GM19240 (cell line): ENCODE measurements around the gene RASD2.

Source experiments
- DNase-seq: peaks from one replicate; pipeline ENCODE4 v3.0.0; 2011; ENCODE audit warnings: low spot score; ENCODE audit not compliant: insufficient read length

Gene RASD2

DNA sequence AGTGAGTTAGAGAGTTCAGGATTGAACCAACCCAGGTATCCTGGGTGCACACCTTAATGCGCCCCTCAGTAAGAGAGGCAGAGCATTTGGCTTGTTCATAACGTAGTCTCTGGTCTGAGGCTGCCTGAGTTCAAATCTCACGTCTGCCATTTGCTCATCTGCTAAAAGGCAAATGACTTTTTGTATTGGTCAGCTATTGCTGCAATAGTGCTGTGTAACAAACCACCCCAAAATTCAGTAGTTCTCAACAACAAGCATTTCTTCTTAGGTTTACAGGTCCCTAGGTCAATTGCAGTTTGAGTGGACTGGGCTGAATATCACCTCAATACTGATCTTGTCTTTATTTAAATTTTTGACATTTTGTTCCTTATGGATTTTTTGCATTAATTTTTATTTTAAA lies 18.1 kb downstream of the RASD2 start:
- no peak for DNase-seq

DNA sequence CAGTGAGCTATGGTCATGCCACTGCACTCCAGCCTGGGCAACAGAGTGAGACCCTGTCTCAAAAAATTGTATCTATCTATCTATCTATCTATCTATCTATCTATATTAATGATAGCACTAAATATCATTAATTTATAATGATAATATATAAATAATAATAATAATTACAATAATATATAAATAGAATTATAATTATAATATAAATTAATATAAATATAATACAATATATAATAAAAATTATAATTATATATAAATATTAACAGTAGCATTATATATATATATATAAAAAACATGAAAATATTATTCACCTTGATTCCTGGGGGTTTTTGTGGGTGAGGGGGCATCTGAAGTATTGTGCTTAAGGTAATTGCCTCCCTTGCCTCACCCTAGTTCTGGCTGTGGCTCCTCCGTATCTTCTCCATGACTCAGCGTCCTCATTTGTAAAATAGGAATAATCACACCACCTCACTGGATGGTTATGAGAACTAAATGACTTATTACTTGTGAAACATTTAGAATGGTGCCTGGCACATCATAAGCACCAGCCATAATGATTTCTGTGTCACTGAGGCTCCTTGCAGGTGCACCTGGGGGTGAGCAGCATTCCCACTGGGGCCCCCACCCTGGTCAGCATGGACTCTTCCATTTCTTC lies 18.8 kb downstream of the RASD2 start:
- DNase-seq: no peak

DNA sequence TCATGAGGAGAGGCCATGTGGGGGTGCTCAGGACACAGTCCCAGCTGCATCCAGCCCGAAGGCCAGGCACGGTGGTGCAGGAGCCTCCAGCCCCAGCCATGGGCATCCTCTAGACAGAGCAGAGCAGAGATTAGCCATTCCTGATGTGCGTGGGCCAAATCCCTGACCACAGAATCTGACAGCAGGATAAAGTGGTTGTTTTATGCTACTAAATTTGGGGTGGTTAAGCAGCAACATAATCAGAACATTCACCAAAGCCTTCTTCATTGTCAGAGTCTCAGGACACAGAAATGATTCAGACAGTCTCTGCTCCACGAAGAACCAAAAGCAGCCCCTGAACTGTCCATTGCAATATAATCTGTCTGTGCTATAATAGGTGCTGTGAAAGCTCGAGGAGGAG lies 19.7 kb downstream of the RASD2 start:
- DNase-seq: no peak

DNA sequence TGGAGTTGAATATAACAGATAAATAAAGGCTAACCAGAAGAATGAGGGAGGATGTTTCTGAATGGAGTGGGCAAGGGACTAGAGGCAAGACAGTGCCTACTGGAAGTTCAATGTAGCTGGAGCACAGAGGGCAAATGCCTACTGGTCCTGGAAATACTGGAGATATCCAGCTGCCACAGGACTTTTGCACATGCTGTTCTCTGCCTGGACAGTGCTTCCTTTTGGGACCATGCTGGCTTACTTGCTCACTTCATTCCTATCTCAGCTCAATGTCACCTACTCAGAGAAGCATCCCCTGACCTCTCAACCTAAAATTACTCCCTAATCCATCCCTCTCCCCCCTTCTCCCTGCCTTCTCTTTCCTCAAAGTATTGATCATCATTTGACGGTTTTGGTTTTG lies 20.2 kb downstream of the RASD2 start:
- DNase-seq: no peak

DNA sequence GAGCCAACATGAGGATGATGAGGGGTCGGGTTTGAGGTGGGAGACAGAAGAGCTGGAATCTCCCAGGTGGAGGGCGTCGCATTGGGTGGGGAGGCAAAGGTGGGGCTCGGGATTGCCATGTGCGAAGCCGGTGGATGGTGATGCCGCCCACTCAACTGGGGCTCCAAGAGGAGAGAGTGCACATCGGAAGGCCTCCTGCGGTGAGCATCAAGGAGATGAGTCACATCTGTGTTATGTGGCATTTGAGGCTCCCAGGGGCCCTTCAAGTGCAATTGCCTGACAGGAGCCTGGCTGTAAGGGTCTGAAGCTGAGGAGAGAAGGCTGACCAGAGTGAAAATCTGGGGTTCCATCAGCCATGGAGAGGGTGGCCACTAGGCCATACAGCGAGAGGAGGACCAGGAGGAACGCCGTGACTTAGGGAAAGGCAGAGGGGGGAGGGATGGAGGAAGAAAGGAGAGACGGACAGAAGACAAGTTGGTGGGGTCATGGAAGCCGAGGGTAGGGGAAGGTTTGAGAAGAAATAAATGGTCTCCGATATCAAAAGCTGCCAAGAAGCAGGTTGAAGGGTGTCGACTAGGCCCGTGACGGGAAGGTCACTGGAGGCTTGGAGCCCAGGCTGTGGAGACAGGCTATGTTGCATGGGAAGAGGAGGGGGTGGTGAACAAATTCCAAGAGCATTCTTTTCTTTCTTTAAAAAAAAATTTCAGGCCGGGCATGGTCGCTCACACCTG lies 21.3 kb downstream of the RASD2 start:
- DNase-seq: no peak

DNA sequence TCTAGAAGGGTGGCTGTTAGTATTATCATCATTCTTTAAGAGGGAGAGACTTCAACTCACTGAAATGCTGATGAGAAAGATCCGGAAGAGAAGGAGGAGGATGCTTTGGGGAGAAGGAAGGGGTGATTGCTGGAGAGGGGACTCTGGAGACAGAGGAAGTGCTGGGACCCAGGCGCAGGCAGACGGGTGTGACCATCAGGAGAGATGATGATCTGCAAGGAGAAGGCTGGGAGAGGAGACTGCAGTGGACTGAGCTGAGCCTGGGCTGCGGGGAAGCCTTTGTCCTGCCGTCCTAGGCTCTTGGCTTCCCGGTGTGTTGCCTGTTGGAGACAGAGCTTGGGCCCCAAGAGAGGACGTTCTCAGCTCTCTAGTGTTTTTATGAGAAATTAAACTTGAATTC lies 22.6 kb downstream of the RASD2 start:
- no peak for DNase-seq

DNA sequence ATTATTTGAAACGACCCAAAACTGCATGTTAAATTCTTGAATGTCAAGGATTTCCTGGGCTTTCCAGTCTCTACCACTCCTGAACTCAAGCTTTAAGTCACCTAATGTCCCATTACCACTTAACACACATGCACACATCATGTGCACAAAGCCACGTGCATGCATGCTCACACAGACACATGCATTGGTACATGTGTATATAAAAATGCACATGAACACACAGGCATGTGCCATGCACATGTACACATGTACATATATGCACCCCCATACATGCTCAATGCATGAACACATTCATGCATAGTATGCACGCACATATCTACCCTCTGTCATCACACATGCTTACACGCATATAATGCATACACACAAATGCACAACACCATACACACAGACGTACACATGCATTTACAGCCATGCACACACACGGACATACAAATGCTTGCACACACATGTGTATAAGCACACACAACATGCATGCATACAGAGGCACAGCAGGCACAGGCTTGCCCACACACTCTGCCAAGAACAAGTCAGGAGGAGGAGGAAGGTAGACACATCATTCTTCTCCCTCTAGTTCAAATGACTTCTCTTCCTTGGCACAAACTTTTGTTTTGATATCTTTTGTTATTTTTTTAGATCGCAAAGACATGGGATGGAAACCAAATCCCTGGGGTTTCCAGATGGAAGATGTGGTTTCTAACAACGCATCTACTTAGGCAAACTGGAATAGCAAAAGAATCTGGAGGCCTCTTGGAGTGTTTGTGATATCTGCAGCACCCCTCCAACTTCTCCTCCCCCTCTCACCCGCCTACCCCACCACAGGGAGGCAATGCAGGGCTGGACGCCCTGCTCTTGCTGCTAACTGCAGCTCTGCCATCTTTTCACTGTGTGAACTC lies 24.6 kb downstream of the RASD2 start:
- DNase-seq: no peak

DNA sequence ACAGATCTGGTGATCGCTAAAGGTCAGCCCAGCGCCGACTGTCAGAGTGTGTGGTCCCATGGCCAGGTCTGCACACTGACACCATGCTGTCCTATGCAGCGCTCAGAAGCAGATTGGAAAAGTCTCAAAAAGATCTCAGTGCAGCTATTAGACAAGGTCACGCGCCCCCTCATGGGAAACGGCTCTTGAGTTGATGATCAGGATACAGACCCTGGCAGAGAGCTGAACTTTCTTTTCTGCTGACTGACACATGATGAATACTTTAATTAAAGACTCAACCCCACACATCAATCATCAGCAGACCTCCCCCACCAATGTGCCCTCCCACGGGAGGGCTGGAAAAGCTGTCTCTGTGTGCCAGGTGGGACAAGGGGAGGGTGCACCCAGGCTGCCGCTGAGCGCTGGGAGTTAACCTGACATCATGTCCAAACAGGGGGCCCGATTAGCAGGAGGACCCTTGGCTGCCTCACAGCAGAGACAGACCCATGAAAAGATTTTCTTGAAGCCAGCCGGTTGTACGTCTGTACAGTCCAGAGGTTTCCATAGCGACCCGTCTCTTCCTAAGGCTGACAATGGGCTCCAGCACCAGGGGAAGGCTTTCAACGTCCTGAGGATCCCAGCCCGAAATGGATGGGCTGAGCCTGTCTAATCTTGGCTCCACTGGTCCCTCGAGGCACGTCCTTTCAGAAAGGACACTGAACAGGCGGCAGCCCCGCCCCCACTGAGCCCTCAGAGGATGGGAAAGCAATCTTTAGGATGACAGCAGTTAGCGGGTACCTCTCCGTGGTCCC lies 26.9 kb downstream of the RASD2 start:
- no peak for DNase-seq

DNA sequence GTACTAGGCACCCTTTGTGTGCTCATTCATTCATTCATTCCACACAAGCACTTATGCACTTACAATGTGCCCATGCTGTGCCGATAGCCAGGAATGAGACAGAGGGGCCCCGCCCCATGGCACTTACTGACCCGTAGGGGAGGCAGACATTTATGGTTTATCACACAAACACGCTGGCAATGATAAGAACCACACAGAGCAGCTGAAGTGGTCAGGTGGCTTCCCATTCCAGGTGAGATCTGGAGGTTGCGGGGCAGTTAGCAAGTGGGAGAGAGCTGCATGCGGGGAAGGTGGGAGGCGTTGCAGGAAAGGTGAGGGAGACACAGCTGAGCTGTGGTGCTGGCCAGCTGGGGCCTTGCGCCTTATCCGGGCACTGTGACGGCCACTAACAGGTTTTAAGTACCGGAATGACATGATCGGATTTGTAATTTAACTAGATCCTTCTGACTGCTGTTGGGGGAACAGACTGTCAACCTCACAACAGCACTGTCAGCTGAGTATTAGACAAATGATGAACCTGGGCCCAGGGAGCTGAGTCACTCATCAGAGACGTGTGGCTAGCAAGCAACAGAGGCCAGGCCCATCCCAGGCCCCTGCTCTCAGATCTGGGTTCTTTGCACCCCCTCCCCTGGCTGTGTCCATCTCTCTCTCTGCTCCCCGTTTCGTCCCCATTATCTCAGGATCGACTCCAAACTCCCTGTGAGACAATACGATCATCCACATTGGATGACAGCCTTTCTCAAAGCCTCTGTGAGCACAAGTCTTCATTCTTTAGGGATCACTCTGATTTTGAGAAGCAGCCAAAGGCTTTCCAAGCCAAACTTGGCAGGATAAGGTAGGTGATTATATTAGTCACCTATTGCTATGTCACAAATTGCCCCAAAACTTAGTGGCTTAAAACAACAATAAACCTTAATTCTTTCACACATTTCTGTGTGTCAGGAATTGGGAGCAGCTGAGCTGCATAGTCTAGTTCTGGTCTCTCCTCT lies 28.4 kb downstream of the RASD2 start:
- no peak for DNase-seq

DNA sequence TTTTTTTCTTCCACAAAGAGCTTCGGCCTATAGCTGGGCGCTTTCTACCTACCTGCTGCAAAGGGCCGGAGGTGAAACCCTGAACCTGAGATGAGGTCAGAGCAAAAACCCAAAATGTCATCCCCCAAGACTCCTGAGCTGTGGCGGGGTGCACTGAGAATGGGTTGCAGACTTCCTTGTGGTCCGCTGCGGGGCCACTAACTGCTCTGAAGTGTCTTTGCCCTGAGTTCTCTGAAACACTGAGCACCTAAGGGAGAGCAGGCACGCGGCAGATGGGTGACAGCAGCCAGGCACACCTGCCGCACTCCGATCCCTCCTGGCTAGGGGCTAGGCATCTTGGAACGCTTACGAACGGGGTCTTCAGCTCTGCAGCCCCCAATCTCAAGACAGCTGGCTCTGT lies 29.3 kb downstream of the RASD2 start:
- no peak for DNase-seq

DNA sequence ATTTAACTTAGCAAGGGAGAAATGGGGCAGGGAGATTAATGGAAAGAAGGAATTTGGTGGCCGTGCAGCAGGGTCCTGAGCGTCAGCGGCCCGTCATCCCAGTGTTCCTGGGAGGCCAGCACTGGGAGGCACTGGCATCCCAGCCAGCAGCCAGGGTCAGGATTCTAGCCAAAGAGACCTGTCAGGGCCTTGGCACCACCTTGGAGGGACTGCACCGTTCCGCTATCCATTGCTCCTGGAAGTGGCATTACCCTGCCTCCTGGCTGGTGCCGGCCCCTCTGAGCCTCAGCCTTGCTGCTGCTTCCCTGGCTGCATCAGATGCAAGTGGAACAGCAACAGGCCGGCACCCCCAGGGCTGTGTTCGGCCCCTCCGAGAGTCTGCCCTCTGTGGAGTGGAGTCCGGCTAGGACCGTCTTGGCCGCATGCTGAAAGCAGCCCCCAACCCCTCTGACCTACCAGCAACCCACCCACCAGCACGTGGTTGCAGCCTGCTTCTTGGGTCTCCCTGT lies 30.1 kb downstream of the RASD2 start:
- no peak for DNase-seq

DNA sequence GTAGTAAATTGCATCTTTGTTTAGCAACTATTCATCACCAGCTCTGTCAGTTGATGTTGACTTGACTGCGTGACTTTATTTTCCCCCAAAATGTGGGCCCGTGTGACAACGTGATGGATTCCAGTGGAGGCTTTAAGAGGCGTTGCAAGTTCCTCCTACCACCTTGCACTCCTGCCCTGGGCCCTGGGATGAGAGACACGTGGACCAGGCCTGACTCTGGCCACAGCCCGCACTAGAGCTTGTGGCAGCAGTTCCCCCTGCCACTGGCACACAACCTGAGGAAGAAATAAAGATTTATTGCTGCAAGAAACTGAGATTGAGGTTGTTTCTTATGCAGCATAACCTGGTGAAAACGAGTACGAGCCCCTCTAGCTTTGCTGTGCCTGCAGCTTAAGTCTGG lies 31.9 kb downstream of the RASD2 start:
- no peak for DNase-seq

DNA sequence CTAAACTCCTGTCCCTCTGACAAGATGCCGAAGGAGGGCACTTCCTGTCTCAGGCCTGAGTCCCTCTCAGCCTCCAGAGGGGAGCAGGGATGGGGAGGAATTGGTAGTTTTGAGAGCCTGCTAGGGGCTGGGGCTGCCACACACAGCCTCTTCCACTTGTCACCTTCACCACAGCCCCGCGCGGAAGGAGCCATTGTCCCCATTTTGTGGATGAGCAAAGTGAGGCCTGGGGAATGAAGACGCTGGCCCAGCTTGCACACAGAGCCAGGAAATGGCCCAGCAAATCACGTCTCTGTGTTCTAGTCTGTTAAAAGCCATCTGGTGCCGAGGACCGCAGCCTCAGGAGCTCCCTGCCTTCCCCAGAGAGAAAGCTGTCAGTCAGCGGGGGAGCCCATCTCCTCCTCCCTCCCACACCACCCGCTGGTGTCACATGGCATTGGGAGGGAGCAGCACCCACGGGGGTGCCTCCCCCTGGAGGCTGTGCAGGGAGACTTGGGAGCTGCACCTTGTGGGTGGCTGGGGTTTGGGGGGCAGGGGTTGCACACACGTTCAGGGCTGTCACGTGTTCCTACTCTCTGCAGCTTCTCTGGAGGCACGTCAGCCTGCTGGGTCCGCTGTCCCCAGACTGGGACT lies 34.6 kb downstream of the RASD2 start:
- DNase-seq: no peak

DNA sequence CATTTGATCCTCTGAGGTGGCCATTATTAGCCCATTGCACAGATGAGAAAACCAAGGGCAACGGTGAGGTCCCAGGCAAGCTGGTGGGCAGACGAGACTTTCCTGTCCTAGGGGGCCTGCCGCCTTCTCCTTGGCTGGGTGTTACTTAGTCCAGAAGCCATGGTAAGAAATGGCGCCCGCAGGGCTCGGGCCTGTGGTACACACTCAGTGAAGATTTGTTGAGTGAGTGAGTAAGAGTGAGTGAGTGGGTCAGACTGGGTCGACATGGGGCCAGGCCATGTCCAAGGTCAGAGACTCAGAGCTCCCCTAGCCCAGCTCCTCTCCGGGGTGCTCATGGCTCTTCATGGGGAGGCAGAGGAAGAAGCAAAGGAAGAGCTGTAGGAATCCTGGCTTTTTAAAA lies 36.0 kb downstream of the RASD2 start:
- DNase-seq: no peak

DNA sequence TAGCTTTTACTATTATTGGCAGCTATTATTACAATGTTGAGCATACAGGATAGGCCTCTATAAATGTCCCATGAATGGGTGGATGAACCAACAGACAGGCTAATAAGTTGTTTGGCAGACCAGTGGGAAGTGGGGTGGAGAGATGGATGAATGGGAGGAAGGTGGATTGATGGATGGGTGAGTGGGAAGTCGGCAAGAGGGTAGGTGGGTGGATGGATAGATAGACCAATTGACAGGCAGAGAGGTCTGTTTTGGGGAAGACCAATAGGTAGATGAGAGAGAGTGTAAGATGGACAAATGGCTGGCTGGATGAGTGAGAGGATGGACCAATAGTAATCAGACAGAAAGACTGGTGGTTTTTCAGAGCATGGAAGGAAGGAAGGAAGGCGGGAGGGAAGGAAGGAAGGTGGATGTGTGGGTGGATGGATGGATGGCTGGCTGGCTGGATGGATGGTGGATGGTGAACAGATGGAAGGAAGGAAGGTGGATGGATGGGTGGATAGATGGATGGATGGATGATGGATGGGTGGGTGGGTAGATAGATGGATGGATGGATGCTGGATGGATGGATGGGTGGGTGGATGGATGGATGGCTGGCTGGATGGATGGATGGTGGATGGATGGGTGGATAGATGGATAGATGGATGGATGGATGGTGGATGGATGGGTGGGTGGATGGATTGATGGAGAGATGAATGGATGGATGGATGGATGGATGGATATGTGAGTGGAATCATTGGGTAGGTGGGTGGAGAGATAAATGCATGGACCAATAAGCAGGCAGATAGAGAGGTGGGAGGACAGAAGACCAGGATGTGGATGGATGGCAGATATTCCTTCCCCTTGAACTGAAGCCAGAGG lies 37.4 kb downstream of the RASD2 start:
- no peak for DNase-seq

DNA sequence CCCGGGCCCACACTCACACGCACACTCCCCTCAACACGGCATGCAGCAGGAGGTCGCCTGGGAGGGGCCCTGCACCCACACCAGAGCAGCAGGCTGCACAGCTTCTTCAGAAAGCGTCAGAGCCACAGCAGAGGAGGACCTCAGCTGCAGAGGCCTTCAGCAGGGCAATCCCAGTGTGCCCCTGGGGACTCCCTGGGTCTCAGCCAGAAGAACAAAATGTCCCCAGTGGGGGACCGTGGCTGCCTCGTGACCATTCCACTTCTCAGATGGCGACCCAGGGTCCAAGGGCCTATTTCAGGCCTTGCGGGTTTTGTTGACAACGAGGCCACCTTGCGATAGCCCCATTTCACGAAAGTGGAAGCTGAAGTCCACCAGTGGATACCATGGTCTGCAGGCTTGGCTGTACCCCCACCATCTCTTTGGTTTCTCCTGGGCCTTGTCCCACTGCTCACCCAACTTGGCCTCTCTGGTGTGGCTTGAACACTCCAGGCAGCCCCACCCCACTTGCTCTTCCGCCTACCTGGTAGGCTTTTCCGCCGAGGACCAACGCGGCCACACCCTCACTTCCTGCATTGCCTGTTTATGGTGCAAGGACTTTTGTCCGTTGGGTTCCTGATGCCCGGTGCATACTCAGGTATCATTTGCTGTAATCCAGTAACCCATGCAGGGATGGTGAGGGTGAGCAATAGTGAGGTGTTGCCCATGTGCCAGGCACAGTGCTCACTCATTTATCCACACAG lies 38.4 kb downstream of the RASD2 start:
- no peak for DNase-seq

DNA sequence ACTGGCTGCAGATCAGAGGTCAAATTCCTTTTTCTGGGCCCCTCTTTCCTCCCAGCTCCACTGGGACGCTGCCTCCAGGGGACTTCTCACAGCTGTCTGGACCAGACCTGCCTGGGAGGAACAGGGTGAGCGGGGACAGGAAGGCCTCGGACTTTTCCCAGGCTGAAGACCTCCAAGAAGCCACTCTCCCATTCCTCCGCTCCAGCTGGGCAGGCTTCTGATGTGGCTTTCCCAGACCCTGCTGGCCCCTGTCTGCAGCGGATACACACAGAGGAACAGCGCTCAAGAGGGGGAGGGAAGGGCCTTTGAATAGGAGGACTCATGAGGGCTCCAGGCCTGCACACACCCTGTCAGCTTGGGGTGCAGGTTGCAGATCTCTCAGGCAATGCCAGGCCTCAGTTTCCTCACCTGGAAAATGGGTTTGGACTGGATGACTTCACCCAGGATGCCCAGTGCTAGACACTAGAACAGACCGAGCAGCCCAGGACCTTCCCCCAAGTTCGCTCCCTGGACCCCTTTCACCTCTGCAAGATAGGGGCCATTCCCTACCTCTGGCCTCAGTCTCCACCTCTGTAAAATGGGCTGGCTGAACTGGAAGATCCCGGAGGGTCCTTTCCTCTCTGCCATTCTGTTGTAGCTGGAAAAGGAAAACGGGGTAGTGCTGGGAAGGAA lies 39.9 kb downstream of the RASD2 start:
- no peak for DNase-seq
